HepG2 (cell line): ENCODE results near the gene NIN. TPM values are rescaled to one million over a fixed set of nuclear protein-coding genes. Genes with fewer than 3 reads are reported as not detected.

Experiments
- ATAC-seq: fragments of 200-7000 bp; cut with Tn5 transposase; 3 replicates; pipeline ENCODE4 v1.9.1; 2020; ENCODE audit warnings: mild to moderate bottlenecking, moderate library complexity
- BruUV-seq: library from RNA; stranded (reverse); fragments of 400-500 nt; replicated peaks from 2 replicates; lab custom pipeline; 2021; lab: Mats Ljungman, UMichigan
- CTCF ChIA-PET: fragments of 300-600 bp; formaldehyde crosslinking; extraction: SDS; loops from one replicate; lab custom pipeline; 2021; ENCODE audit warnings: low total read pairs, inconsistent platforms, low intra/inter-chr PET ratio; lab: Yijun Ruan, JAX
- POLR2A ChIA-PET: fragments of 350-600 bp; sonication (Branson Sonifier 250); formaldehyde crosslinking; loops from one replicate; lab custom pipeline; 2020; ENCODE audit warnings: antibody characterized with exemption, inconsistent platforms; lab: Yijun Ruan, JAX
- DNase-seq: peaks from one replicate; pipeline ENCODE4 v3.0.0-alpha.2; 2015; ENCODE audit warnings: low spot score
- FAIRE-seq: peaks from 3 replicates; lab custom pipeline; 2011; peaks lifted over from hg19 to GRCh38; lab: Jason Lieb, UNC
- H2AFZ ChIP-seq: one replicate; pipeline ENCODE4 v1.6.1; 2011; ENCODE audit warnings: low read length, inconsistent platforms
- H3K27ac ChIP-seq: fragments of 300-600 bp; 3 replicates; pipeline ENCODE4 v1.8.0; 2011; ENCODE audit warnings: mixed run types, mild to moderate bottlenecking, mixed read lengths, low read length, inconsistent platforms; ENCODE audit not compliant: insufficient read depth; ENCODE audit errors: extremely low read length
- H3K27me3 ChIP-seq, 2 experiments: fragments of 200-600 bp in 1 of 2; 2 replicates in 1 of 2; 3 replicates in 1 of 2; pipeline versions ENCODE4 v1.6.0 to v1.8.0; 2011; ENCODE audit warnings: low read length in 2 of 2, mild to moderate bottlenecking in 2 of 2, moderate library complexity in 2 of 2, inconsistent platforms in 1 of 2; ENCODE audit not compliant: insufficient read depth in 2 of 2, control insufficient read depth in 1 of 2
- H3K36me3 ChIP-seq, 2 experiments: fragments of 200-600 bp in 1 of 2; replicated peaks in 1 of 2; 2 replicates in 1 of 2; 3 replicates in 1 of 2; pipeline versions ENCODE4 v1.5.1 to v1.8.0; 2011; ENCODE audit warnings: low read length in 2 of 2, inconsistent platforms in 1 of 2; ENCODE audit not compliant: insufficient read depth in 2 of 2, control insufficient read depth in 1 of 2
- H3K4me1 ChIP-seq: 2 replicates; pipeline ENCODE4 v1.5.1; 2012; ENCODE audit warnings: low read length, inconsistent platforms; ENCODE audit not compliant: insufficient read depth
- H3K4me2 ChIP-seq: 2 replicates; pipeline ENCODE4 v1.6.0; 2011; ENCODE audit warnings: low read depth, low read length, inconsistent platforms
- H3K4me3 ChIP-seq, 3 experiments: fragments of 200-600 bp in 1 of 3; sonication (generic), shearing (Covaris generic) in 1 of 3; replicated peaks in 1 of 3; 2 replicates each; pipeline ENCODE4 v1.5.1; 2011 to 2016; ENCODE audit warnings: low read length in 3 of 3, inconsistent platforms in 2 of 3, low read depth in 2 of 3, mild to moderate bottlenecking in 2 of 3, control low read depth in 1 of 3, mixed read lengths in 1 of 3; ENCODE audit not compliant: insufficient read depth in 1 of 3
- H3K79me2 ChIP-seq: one replicate; pipeline ENCODE4 v1.6.1; 2011; ENCODE audit warnings: low read length, inconsistent platforms; ENCODE audit not compliant: insufficient read depth
- H3K9ac ChIP-seq: 2 replicates; pipeline ENCODE4 v1.6.0; 2011; ENCODE audit warnings: mild to moderate bottlenecking, low read depth, low read length, inconsistent platforms; ENCODE audit not compliant: insufficient read depth
- H3K9me3 ChIP-seq: 2 replicates; pipeline ENCODE4 v1.5.1; 2012; ENCODE audit warnings: mild to moderate bottlenecking, low read length
- H4K20me1 ChIP-seq: 2 replicates; pipeline ENCODE4 v1.6.0; 2011; ENCODE audit warnings: inconsistent platforms, mild to moderate bottlenecking, low read length, moderate library complexity; ENCODE audit not compliant: insufficient read depth
- MAF1 ChIP-seq: sonication (generic); formaldehyde crosslinking; IDR thresholded peaks from 2 replicates; pipeline ENCODE4 v1.5.0; 2020; ENCODE audit warnings: missing genetic modification reagents, borderline replicate concordance
- MEIS2 ChIP-seq: sonication (generic); formaldehyde crosslinking; IDR thresholded peaks from 2 replicates; pipeline ENCODE4 v1.9.0; 2021; ENCODE audit warnings: mild to moderate bottlenecking, missing genetic modification reagents
- NBN ChIP-seq: fragments of 450-650 bp; conservative IDR thresholded peaks from 2 replicates; pipeline ENCODE4 v1.6.1; 2017
- PITX1 ChIP-seq: sonication (generic); formaldehyde crosslinking; IDR thresholded peaks from 2 replicates; pipeline ENCODE4 v1.5.1; 2020; ENCODE audit warnings: mild to moderate bottlenecking, missing genetic modification reagents
- SIX4 ChIP-seq: sonication (generic); formaldehyde crosslinking; IDR thresholded peaks from 2 replicates; pipeline ENCODE4 v1.4.0; 2020; ENCODE audit warnings: missing genetic modification reagents
- WGBS: methylation state at CpG from one replicate; pipeline ENCODE4 v1.1.6; 2017; ENCODE audit warnings: low lambda C conversion rate; 5-methylcytosine and 5-hydroxymethylcytosine counted together
- in situ Hi-C: cut with HindIII; loops from 2 replicates; pipeline ENCODE4 v1.10.0; 2017; ENCODE audit warnings: low pct_unique_long_range_greater_than_20kb; ENCODE audit not compliant: extremely low pct_ligation_motif_present
- intact Hi-C: fragments of 100-400 bp; cut with micrococcal nuclease; formaldehyde crosslinking; loops from one replicate; pipeline ENCODE4 v1.10.0; 2022; ENCODE audit not compliant: unreplicated experiment
- polyA plus RNA-seq, 8 experiments: library from polyadenylated mRNA; depleted of rRNA in 3 of 8; stranded (reverse) in 7 of 8; unstranded in 1 of 8; fragments of >200 nt; fragmentation: Illumina TruSeq in 4 of 8; extraction: Trizol in 4 of 8; gene quantifications; 2 replicates each; pipeline versions ENCODE4 v1.2.1 to v1.2.3, GENCODE V29; 2011 to 2016; ENCODE audit warnings: low read depth in 4 of 8, missing spikeins in 1 of 8, mixed read lengths in 1 of 8; ENCODE audit not compliant: insufficient read depth in 1 of 8
- total RNA-seq, 5 experiments: library from RNA; depleted of rRNA; stranded (reverse); fragments of >200 nt; fragmentation: Illumina TruSeq; extraction: Trizol; gene quantifications; 2 replicates each; pipeline ENCODE4 v1.2.3, GENCODE V29; 2016; ENCODE audit warnings: low read depth in 1 of 5
- TF ChIP-seq, protein P1 (sequence below): sonication (generic); formaldehyde crosslinking; IDR thresholded peaks from 2 replicates; pipeline ENCODE4 v1.4.0; 2020; ENCODE audit warnings: missing genetic modification reagents
- TF ChIP-seq, protein P2 (sequence below): sonication (generic); formaldehyde crosslinking; IDR thresholded peaks from one replicate; pipeline ENCODE4 v1.5.1; 2020; ENCODE audit warnings: mild to moderate bottlenecking, missing genetic modification reagents; ENCODE audit errors: not compliant biosample characterization

The NIN gene
- total and polyA plus RNA-seq, 2 of the 13 experiments (the other 11 are each of a cell fraction or from before 2014, with no cell fraction given): 2.8 to 9.7 TPM

DNA sequence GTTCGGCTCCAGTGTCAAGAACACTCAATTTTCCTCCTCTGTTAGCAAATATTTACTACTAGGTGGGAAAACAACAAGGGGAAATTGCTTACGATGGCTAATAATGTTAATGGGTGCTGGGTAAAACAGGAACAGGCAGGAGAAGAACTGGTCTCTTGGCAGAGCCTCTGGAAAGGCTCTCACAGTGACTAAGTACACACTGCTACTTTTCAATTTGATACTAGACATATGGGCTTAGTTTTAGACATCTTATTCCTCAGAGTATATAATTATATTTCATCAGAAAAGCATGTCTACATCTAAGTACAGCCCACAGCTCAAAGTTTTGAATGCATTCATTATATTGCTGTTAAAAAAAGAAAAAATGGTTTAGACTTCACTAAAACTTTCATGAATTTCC is 97.5 kb downstream of the NIN start:
- FAIRE-seq: no peak
- intact Hi-C loops: no loop called here
- no peak overlapping the region for H2AFZ ChIP-seq
- CTCF ChIA-PET: no interaction called here
- H3K27ac ChIP-seq: no peak overlapping the region
- no peak for ATAC-seq
- H4K20me1 ChIP-seq: no peaks in the 10 kb centered on the region
- H3K9ac ChIP-seq: no peak overlapping the region
- no peaks in the 10 kb centered on the region for H3K27me3 ChIP-seq
- H3K4me3 ChIP-seq: no peak overlapping the region
- no peaks in the 10 kb centered on the region for H3K79me2 ChIP-seq
- H3K4me2 ChIP-seq: no peak overlapping the region
- in situ Hi-C loops: no loop called here
- no peaks in the 10 kb centered on the region for H3K9me3 ChIP-seq
- BruUV-seq: no TSS peak
- no peak for DNase-seq
- TF ChIP-seq, protein P1, sequence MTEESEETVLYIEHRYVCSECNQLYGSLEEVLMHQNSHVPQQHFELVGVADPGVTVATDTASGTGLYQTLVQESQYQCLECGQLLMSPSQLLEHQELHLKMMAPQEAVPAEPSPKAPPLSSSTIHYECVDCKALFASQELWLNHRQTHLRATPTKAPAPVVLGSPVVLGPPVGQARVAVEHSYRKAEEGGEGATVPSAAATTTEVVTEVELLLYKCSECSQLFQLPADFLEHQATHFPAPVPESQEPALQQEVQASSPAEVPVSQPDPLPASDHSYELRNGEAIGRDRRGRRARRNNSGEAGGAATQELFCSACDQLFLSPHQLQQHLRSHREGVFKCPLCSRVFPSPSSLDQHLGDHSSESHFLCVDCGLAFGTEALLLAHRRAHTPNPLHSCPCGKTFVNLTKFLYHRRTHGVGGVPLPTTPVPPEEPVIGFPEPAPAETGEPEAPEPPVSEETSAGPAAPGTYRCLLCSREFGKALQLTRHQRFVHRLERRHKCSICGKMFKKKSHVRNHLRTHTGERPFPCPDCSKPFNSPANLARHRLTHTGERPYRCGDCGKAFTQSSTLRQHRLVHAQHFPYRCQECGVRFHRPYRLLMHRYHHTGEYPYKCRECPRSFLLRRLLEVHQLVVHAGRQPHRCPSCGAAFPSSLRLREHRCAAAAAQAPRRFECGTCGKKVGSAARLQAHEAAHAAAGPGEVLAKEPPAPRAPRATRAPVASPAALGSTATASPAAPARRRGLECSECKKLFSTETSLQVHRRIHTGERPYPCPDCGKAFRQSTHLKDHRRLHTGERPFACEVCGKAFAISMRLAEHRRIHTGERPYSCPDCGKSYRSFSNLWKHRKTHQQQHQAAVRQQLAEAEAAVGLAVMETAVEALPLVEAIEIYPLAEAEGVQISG: no peak
- no peak for TF ChIP-seq NBN
- no peak for TF ChIP-seq PITX1 (CRISPR knock-in tag)
- TF ChIP-seq, protein P2, sequence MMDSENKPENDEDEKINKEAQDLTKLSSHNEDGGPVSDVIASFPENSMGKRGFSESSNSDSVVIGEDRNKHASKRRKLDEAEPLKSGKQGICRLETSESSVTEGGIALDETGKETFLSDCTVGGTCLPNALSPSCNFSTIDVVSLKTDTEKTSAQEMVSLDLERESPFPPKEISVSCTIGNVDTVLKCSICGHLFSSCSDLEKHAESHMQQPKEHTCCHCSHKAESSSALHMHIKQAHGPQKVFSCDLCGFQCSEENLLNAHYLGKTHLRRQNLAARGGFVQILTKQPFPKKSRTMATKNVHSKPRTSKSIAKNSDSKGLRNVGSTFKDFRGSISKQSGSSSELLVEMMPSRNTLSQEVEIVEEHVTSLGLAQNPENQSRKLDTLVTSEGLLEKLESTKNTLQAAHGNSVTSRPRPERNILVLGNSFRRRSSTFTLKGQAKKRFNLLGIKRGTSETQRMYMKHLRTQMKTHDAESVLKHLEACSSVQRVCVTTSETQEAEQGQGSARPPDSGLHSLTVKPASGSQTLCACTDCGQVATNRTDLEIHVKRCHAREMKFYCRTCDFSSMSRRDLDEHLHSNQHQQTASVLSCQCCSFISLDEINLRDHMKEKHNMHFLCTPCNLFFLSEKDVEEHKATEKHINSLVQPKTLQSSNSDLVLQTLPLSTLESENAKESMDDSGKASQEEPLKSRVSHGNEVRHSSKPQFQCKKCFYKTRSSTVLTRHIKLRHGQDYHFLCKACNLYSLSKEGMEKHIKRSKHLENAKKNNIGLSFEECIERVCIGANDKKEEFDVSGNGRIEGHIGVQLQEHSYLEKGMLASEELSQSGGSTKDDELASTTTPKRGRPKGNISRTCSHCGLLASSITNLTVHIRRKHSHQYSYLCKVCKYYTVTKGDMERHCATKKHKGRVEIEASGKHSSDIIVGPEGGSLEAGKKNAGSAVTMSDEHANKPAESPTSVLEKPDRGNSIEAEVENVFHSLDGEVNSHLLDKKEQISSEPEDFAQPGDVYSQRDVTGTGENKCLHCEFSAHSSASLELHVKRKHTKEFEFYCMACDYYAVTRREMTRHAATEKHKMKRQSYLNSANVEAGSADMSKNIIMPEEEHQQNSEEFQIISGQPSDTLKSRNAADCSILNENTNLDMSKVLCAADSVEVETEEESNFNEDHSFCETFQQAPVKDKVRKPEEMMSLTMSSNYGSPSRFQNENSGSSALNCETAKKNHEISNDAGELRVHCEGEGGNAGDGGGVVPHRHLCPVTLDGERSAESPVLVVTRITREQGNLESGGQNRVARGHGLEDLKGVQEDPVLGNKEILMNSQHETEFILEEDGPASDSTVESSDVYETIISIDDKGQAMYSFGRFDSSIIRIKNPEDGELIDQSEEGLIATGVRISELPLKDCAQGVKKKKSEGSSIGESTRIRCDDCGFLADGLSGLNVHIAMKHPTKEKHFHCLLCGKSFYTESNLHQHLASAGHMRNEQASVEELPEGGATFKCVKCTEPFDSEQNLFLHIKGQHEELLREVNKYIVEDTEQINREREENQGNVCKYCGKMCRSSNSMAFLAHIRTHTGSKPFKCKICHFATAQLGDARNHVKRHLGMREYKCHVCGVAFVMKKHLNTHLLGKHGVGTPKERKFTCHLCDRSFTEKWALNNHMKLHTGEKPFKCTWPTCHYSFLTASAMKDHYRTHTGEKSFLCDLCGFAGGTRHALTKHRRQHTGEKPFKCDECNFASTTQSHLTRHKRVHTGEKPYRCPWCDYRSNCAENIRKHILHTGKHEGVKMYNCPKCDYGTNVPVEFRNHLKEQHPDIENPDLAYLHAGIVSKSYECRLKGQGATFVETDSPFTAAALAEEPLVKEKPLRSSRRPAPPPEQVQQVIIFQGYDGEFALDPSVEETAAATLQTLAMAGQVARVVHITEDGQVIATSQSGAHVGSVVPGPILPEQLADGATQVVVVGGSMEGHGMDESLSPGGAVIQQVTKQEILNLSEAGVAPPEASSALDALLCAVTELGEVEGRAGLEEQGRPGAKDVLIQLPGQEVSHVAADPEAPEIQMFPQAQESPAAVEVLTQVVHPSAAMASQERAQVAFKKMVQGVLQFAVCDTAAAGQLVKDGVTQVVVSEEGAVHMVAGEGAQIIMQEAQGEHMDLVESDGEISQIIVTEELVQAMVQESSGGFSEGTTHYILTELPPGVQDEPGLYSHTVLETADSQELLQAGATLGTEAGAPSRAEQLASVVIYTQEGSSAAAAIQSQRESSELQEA (CRISPR knock-in tag): no peak
- no peak for TF ChIP-seq MAF1 (CRISPR knock-in tag)
- no peak for TF ChIP-seq SIX4
- TF ChIP-seq MEIS2 (CRISPR knock-in tag): no peak
- no peaks in the 10 kb centered on the region for H3K4me1 ChIP-seq
- POLR2A ChIA-PET: no interaction called here
- 93% methylated on average over 2 of the region's 2 CpGs for WGBS
- peaks cover 6 to 14% of the 10 kb centered on the region in 2 experiments; a peak in 4 of 5 replicates for H3K36me3 ChIP-seq
